BJ (cell line): ENCODE results near the gene TJP2. TPM values are rescaled to one million over a fixed set of nuclear protein-coding genes. Genes with fewer than 3 reads are reported as not detected.

Experiments
- CTCF ChIA-PET: fragments of 350-600 bp; formaldehyde crosslinking; extraction: SDS; loops from one replicate; lab custom pipeline; 2021; ENCODE audit warnings: antibody characterized with exemption, inconsistent platforms; lab: Yijun Ruan, JAX
- POLR2A ChIA-PET: fragments of 300-600 bp; sonication (Branson Sonifier 250); formaldehyde crosslinking; extraction: SDS; loops from one replicate; lab custom pipeline; 2021; ENCODE audit warnings: antibody characterized with exemption; lab: Charles Lee
- DNase-seq: peaks from one replicate; pipeline ENCODE4 v3.0.0-alpha.2; 2011; ENCODE audit warnings: low read depth
- H3K27me3 ChIP-seq: 2 replicates; pipeline ENCODE4 v1.6.0; 2011; ENCODE audit warnings: low read length; ENCODE audit not compliant: control insufficient read depth, insufficient read depth
- H3K36me3 ChIP-seq: 2 replicates; pipeline ENCODE4 v1.5.1; 2011; ENCODE audit warnings: low read length; ENCODE audit not compliant: control insufficient read depth, insufficient read depth
- H3K4me3 ChIP-seq: 2 replicates; pipeline ENCODE4 v1.5.1; 2011; ENCODE audit warnings: low read depth, mild to moderate bottlenecking, control low read depth, low read length
- CTCF ChIP-seq: IDR thresholded peaks from 2 replicates; pipeline ENCODE4 v1.5.1; 2011; ENCODE audit warnings: low read depth, mild to moderate bottlenecking, control low read depth, inconsistent platforms, low read length, moderate library complexity; ENCODE audit not compliant: insufficient read depth
- polyA plus RNA-seq: library from polyadenylated mRNA; depleted of rRNA; stranded (reverse); fragments of >200 nt; gene quantifications from 2 replicates; pipeline ENCODE4 v1.2.3, GENCODE V29; 2011

TJP2 gene
- polyA plus RNA-seq, 1 experiment: 5.6 TPM

GRCh38 chr9:69292078-69292477, 118.0 kb downstream of the TJP2 start:
- H3K27me3 ChIP-seq: no peaks in the 10 kb centered on the region
- DNase-seq: no peak
- H3K4me3 ChIP-seq: no peak overlapping the region
- POLR2A ChIA-PET: no interaction called here
- TF ChIP-seq CTCF: no peak
- CTCF ChIA-PET: no interaction called here
- no peaks in the 10 kb centered on the region for H3K36me3 ChIP-seq

- Histone ChIP-seq H3K4me3 (no peak overlapping the region), H3K27me3 (no peaks in the 10 kb centered on the region), H3K36me3 (no peaks in the 10 kb centered on the region)
- ChIA-PET CTCF (no interaction called here), POLR2A (no interaction called here)
- no peak for DNase-seq
- no peak for TF ChIP-seq CTCF
Observed at GRCh38 chr9:69293156-69293555, 119.1 kb downstream of the TJP2 start.

- no peak for TF ChIP-seq CTCF
- no peaks in the 10 kb centered on the region for H3K27me3 ChIP-seq
- DNase-seq: no peak
- H3K4me3 ChIP-seq: no peak overlapping the region
- no peaks in the 10 kb centered on the region for H3K36me3 ChIP-seq
- ChIA-PET POLR2A (no interaction called here), CTCF (no interaction called here)
Observed at GRCh38 chr9:69295872-69296552, 121.9 kb downstream of the TJP2 start.

- TF ChIP-seq CTCF: no peak
- ChIA-PET POLR2A (no interaction called here), CTCF (no interaction called here)
- no peaks in the 10 kb centered on the region for H3K36me3 ChIP-seq
- DNase-seq: no peak
- no peak overlapping the region for H3K4me3 ChIP-seq
- H3K27me3 ChIP-seq: peaks cover 2% of the 10 kb centered on the region; the same call in 1 of the 2 replicates
Observed at GRCh38 chr9:69297300-69297980, 123.4 kb downstream of the TJP2 start.

GRCh38 chr9:69299315-69299714, 125.2 kb downstream of the TJP2 start:
- Histone ChIP-seq H3K27me3 (peaks cover 3% of the 10 kb centered on the region; the same call in 1 of the 2 replicates), H3K36me3 (no peaks in the 10 kb centered on the region), H3K4me3 (no peak overlapping the region)
- no peak for DNase-seq
- CTCF ChIA-PET: interaction anchor here (0.6 kb wide), 1 partner anchor 89 kb away, joined by 4 read pairs; no protein-coding TSS in a partner anchor
- POLR2A ChIA-PET: no interaction called here
- TF ChIP-seq CTCF: no peak
